ENCODE data around the gene XKR3.
"Not testable (repeated sequence)": the region's sequence is repeated elsewhere in the genome, so short reads cannot be mapped to it uniquely, and the experiment has no call there.

XKR3 gene

GRCh38 chr22:16824716-16825687 lies at the start of gene XKR3:
Gene XKR3, minus strand, starts transcription at chr22:16825411. Its CDS starts 17,338 bp downstream, at chr22:16808073.
- in situ Hi-C loops (cut with MboI; ENCODE audit: low sequenced_read_pairs): no loop called here

- in situ Hi-C loops (cut with MboI; ENCODE audit: low sequenced_read_pairs): not testable (repeated sequence)
These were observed 44.4 kb upstream of the XKR3 start for GRCh38 chr22:16869640-16870039.

- in situ Hi-C loops (cut with MboI; ENCODE audit: low sequenced_read_pairs): no loop called here
These were observed 41.0 kb upstream of the XKR3 start for GRCh38 chr22:16866167-16866566.

- in situ Hi-C loops (cut with MboI; ENCODE audit: low sequenced_read_pairs): not testable (repeated sequence)
These were observed 31.6 kb upstream of the XKR3 start for GRCh38 chr22:16856851-16857250.

GRCh38 chr22:16854631-16855030 lies 29.4 kb upstream of the XKR3 start:
- in situ Hi-C loops (cut with MboI; ENCODE audit: low sequenced_read_pairs): no loop called here

GRCh38 chr22:16851268-16851996 lies 26.2 kb upstream of the XKR3 start:
- in situ Hi-C loops (cut with MboI; ENCODE audit: low sequenced_read_pairs): not testable (repeated sequence)

GRCh38 chr22:16847271-16847670 lies 22.1 kb upstream of the XKR3 start:
- in situ Hi-C loops (cut with MboI; ENCODE audit: low sequenced_read_pairs): no loop called here

- in situ Hi-C loops (cut with MboI; ENCODE audit: low sequenced_read_pairs): no loop called here
These were observed 20.7 kb upstream of the XKR3 start for GRCh38 chr22:16845881-16846280.

- in situ Hi-C loops (cut with MboI; ENCODE audit: low sequenced_read_pairs): no loop called here
These were observed 20.3 kb upstream of the XKR3 start for GRCh38 chr22:16845465-16845864.

- in situ Hi-C loops (cut with MboI; ENCODE audit: low sequenced_read_pairs): no loop called here
These were observed 19.3 kb upstream of the XKR3 start for GRCh38 chr22:16844529-16844928.

- in situ Hi-C loops (cut with MboI; ENCODE audit: low sequenced_read_pairs): no loop called here
These were observed 12.9 kb upstream of the XKR3 start for GRCh38 chr22:16838073-16838472.

- in situ Hi-C loops (cut with MboI; ENCODE audit: low sequenced_read_pairs): no loop called here
These were observed 9.8 kb upstream of the XKR3 start for GRCh38 chr22:16834971-16835370.

- in situ Hi-C loops (cut with MboI; ENCODE audit: low sequenced_read_pairs): no loop called here
These were observed 6.0 kb upstream of the XKR3 start for GRCh38 chr22:16831257-16831656.

GRCh38 chr22:16829985-16830384 lies 4.8 kb upstream of the XKR3 start:
- in situ Hi-C loops (cut with MboI; ENCODE audit: low sequenced_read_pairs): no loop called here

- in situ Hi-C loops (cut with MboI; ENCODE audit: low sequenced_read_pairs): no loop called here
These were observed 3.7 kb upstream of the XKR3 start for GRCh38 chr22:16828876-16829275.

GRCh38 chr22:16827506-16827905 lies 2.3 kb upstream of the XKR3 start:
- in situ Hi-C loops (cut with MboI; ENCODE audit: low sequenced_read_pairs): no loop called here

GRCh38 chr22:16819249-16819648 lies 6.0 kb downstream of the XKR3 start:
- in situ Hi-C loops (cut with MboI; ENCODE audit: low sequenced_read_pairs): no loop called here

GRCh38 chr22:16818538-16818937 lies 6.7 kb downstream of the XKR3 start:
- in situ Hi-C loops (cut with MboI; ENCODE audit: low sequenced_read_pairs): no loop called here

GRCh38 chr22:16815073-16815472 lies 10.1 kb downstream of the XKR3 start:
- in situ Hi-C loops (cut with MboI; ENCODE audit: low sequenced_read_pairs): no loop called here

- in situ Hi-C loops (cut with MboI; ENCODE audit: low sequenced_read_pairs): no loop called here
These were observed 14.9 kb downstream of the XKR3 start for GRCh38 chr22:16810188-16810802.

GRCh38 chr22:16808744-16809143 lies 16.5 kb downstream of the XKR3 start:
- in situ Hi-C loops (cut with MboI; ENCODE audit: low sequenced_read_pairs): no loop called here
